ENCODE results near the gene FCN2. TPM values are rescaled to one million over a fixed set of nuclear protein-coding genes. Genes with fewer than 3 reads are reported as not detected.

The FCN2 gene
- total RNA-seq, 2 experiments from 2014 or later: not detected

DNA sequence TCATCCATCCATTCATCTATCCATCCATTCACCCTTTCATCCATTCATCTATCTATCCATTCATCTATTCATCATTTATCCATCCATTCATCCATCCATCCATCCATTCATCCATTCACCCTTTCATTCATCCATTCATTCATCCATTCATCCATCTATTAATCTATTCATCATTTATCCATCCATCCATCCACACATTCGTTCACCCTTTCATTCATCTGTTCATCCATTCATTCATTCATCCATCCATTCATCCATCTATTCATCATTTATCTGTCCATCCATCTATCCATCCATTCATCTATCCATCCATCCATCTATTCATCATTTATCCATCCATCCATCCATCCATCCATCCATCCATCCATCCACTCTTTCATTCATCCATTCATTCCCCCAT lies 33.9 kb upstream of the FCN2 start:
- intact Hi-C loops (cut with DNase I, micrococcal nuclease): no loop called here
- CTCF ChIA-PET: no interaction called here
- no peak overlapping the region for H3K4me3 Mint-ChIP-seq
- TF ChIP-seq, protein P1, sequence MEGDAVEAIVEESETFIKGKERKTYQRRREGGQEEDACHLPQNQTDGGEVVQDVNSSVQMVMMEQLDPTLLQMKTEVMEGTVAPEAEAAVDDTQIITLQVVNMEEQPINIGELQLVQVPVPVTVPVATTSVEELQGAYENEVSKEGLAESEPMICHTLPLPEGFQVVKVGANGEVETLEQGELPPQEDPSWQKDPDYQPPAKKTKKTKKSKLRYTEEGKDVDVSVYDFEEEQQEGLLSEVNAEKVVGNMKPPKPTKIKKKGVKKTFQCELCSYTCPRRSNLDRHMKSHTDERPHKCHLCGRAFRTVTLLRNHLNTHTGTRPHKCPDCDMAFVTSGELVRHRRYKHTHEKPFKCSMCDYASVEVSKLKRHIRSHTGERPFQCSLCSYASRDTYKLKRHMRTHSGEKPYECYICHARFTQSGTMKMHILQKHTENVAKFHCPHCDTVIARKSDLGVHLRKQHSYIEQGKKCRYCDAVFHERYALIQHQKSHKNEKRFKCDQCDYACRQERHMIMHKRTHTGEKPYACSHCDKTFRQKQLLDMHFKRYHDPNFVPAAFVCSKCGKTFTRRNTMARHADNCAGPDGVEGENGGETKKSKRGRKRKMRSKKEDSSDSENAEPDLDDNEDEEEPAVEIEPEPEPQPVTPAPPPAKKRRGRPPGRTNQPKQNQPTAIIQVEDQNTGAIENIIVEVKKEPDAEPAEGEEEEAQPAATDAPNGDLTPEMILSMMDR (IDR thresholded peaks at IDR 0.05): no peak
- H3K9me3 ChIP-seq (ENCODE audit: control insufficient read depth in 1 of 2, insufficient read depth in 1 of 2, low read length in 2 of 2): peaks cover 0 to 25% of the 10 kb centered on the region in 2 experiments
- H3K9me3 Mint-ChIP-seq: no peaks in the 10 kb centered on the region
- H3K27me3 Mint-ChIP-seq: no peaks in the 10 kb centered on the region
- no peaks in the 10 kb centered on the region for H3K4me1 Mint-ChIP-seq (ENCODE audit: low read depth)
- no peaks in the 10 kb centered on the region for H3K4me1 ChIP-seq (ENCODE audit: insufficient read depth, low read length)
- peaks cover 0 to 7% of the 10 kb centered on the region in 2 experiments for H3K27me3 ChIP-seq (ENCODE audit: control insufficient read depth in 1 of 2, insufficient read depth in 2 of 2, low read length in 2 of 2)
- no peak overlapping the region for H3K27ac ChIP-seq (ENCODE audit: low read depth in 1 of 2, low read length in 2 of 2)
- H3K4me3 ChIP-seq (ENCODE audit: low read length): no peak overlapping the region
- H3K36me3 ChIP-seq (ENCODE audit: insufficient read depth, low read length): no peaks in the 10 kb centered on the region
- DNase-seq (no peak), ATAC-seq (ENCODE audit: poor library complexity) (no peak)
- POLR2A ChIA-PET: no interaction called here
- no peak overlapping the region for H3K27ac Mint-ChIP-seq
- H3K36me3 Mint-ChIP-seq (ENCODE audit: low read depth): no peaks in the 10 kb centered on the region

DNA sequence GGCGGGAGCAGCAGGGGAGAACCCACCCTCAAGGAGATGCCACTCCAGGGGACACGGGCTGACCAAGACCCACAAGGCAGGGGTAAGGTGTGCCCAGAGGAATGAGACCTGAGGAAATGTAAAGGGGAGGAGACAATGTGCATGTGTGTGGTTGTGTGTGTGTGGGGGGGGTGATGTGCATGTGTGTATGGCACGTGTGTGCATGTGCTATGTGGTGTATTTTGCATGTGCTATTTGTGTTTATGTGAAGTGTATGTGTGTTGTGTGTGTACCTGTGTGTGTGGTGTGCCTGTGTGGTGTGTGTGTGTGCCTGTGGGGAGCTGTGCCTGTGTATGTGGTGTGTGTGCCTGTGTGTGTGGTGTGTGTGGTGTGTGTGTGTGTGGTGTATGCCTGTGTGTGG lies 33.5 kb upstream of the FCN2 start:
- Histone ChIP-seq H3K27ac (ENCODE audit: low read depth in 1 of 2, low read length in 2 of 2) (no peak overlapping the region), H3K36me3 (ENCODE audit: insufficient read depth, low read length) (no peaks in the 10 kb centered on the region), H3K4me1 (ENCODE audit: insufficient read depth, low read length) (no peaks in the 10 kb centered on the region), H3K4me3 (ENCODE audit: low read length) (no peak overlapping the region), H3K27me3 (ENCODE audit: control insufficient read depth in 1 of 2, insufficient read depth in 2 of 2, low read length in 2 of 2) (peaks cover 0 to 7% of the 10 kb centered on the region in 2 experiments), H3K9me3 (ENCODE audit: control insufficient read depth in 1 of 2, insufficient read depth in 1 of 2, low read length in 2 of 2) (peaks cover 0 to 25% of the 10 kb centered on the region in 2 experiments)
- Mint-ChIP-seq H3K4me1 (ENCODE audit: low read depth) (no peaks in the 10 kb centered on the region), H3K27ac (no peak overlapping the region), H3K27me3 (no peaks in the 10 kb centered on the region), H3K9me3 (no peaks in the 10 kb centered on the region), H3K4me3 (no peak overlapping the region), H3K36me3 (ENCODE audit: low read depth) (no peaks in the 10 kb centered on the region)
- TF ChIP-seq, protein P1 (IDR thresholded peaks at IDR 0.05): no peak
- intact Hi-C loops (cut with DNase I, micrococcal nuclease): no loop called here
- ChIA-PET POLR2A (no interaction called here), CTCF (no interaction called here)
- DNase-seq (no peak), ATAC-seq (ENCODE audit: poor library complexity) (no peak)

DNA sequence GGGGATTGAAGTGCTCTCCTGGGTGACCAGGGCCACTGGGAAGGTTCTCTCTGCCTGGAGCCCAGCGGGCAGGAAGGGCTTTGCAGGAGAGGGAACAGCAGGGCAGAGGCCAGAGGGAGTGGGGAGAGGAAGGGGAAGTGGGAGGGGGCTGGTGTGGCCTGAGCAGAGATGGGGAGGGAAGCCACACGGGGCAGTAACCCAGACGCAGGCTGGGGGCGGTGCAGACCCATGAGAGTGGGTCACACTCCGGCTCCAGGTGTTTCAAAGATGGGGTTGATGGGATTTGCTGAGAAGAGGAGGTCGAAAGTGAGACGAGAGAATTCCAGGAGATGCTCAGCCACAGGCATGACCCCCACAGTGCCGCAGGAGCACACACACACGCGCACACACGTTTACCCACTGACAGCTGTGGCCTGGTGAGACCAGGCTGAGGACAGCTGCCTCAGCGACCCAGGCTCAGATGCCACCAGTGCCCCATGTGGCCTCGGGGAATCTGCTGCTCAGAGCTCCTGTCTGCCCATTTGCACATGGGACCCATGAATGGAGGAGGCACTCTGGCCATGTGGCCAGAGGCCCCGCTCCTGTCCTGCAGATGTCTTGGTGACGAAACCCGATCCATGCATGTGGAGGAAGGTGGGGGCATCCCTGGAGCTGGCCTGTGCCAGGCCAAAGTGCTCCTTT lies 32.7 kb upstream of the FCN2 start:
- peaks cover 0 to 7% of the 10 kb centered on the region in 2 experiments for H3K27me3 ChIP-seq (ENCODE audit: control insufficient read depth in 1 of 2, insufficient read depth in 2 of 2, low read length in 2 of 2)
- Mint-ChIP-seq H3K4me1 (ENCODE audit: low read depth) (no peaks in the 10 kb centered on the region), H3K27ac (no peak overlapping the region), H3K4me3 (no peak overlapping the region), H3K27me3 (no peaks in the 10 kb centered on the region), H3K9me3 (no peaks in the 10 kb centered on the region), H3K36me3 (ENCODE audit: low read depth) (no peaks in the 10 kb centered on the region)
- H3K27ac ChIP-seq (ENCODE audit: low read depth in 1 of 2, low read length in 2 of 2): no peak overlapping the region
- peaks cover 0 to 27% of the 10 kb centered on the region in 2 experiments for H3K9me3 ChIP-seq (ENCODE audit: control insufficient read depth in 1 of 2, insufficient read depth in 1 of 2, low read length in 2 of 2)
- ChIA-PET CTCF (no interaction called here), POLR2A (no interaction called here)
- no peaks in the 10 kb centered on the region for H3K36me3 ChIP-seq (ENCODE audit: insufficient read depth, low read length)
- no peak overlapping the region for H3K4me3 ChIP-seq (ENCODE audit: low read length)
- intact Hi-C loops (cut with DNase I, micrococcal nuclease): no loop called here
- ATAC-seq (ENCODE audit: poor library complexity) (no peak), DNase-seq (no peak)
- TF ChIP-seq, protein P1 (IDR thresholded peaks at IDR 0.05): no peak
- H3K4me1 ChIP-seq (ENCODE audit: insufficient read depth, low read length): no peaks in the 10 kb centered on the region
